IMR-90 (cell line): ENCODE data around the gene TUFM. TPM values are rescaled to one million over a fixed set of nuclear protein-coding genes. Genes with fewer than 3 reads are reported as not detected.

Source experiments
- ATAC-seq: fragments of 200-7000 bp; cut with Tn5 transposase; 2 replicates; pipeline ENCODE4 v1.9.1; 2020; ENCODE audit warnings: low read depth, mild to moderate bottlenecking, moderate library complexity
- BruUV-seq: library from RNA; stranded (reverse); fragments of 400-500 nt; replicated peaks from 2 replicates; lab custom pipeline; 2021; lab: Mats Ljungman, UMichigan
- CTCF ChIA-PET: fragments of 300-600 bp; formaldehyde crosslinking; extraction: SDS; loops from one replicate; lab custom pipeline; 2021; ENCODE audit warnings: antibody characterized with exemption; lab: Yijun Ruan, JAX
- POLR2A ChIA-PET: fragments of 300-600 bp; sonication (Branson Sonifier 250); formaldehyde crosslinking; loops from one replicate; lab custom pipeline; 2022; ENCODE audit warnings: antibody characterized with exemption; ENCODE audit not compliant: unreplicated experiment; lab: Charles Lee
- DNase-seq: peaks from one replicate; pipeline ENCODE4 v3.0.0; 2013
- H2AFZ ChIP-seq: replicated peaks from 2 replicates; pipeline ENCODE3; 2013; ENCODE audit warnings: low read length, mild to moderate bottlenecking; ENCODE audit not compliant: poor library complexity
- H2AK5ac ChIP-seq: 2 replicates; pipeline ENCODE4 v1.6.1; 2013; ENCODE audit warnings: low read depth, low read length, inconsistent platforms
- H2AK9ac ChIP-seq: replicated peaks from 2 replicates; pipeline ENCODE3; 2013; ENCODE audit warnings: mild to moderate bottlenecking, low read depth, low read length, moderate library complexity; ENCODE audit not compliant: poor library complexity
- H2BK120ac ChIP-seq: 2 replicates; pipeline ENCODE4 v1.6.1; 2013; ENCODE audit warnings: low read depth, low read length, inconsistent platforms
- H2BK15ac ChIP-seq: 3 replicates; pipeline ENCODE4 v1.6.1; 2013; ENCODE audit warnings: low read depth, low read length, inconsistent platforms
- H2BK20ac ChIP-seq: 2 replicates; pipeline ENCODE4 v1.6.1; 2013; ENCODE audit warnings: low read depth, mild to moderate bottlenecking, inconsistent platforms, low read length, moderate library complexity
- H2BK5ac ChIP-seq: 2 replicates; pipeline ENCODE4 v1.6.1; 2013; ENCODE audit warnings: mild to moderate bottlenecking, low read depth, low read length, inconsistent platforms; ENCODE audit not compliant: poor library complexity, severe bottlenecking
- H3K14ac ChIP-seq: replicated peaks from 2 replicates; pipeline ENCODE4 v1.6.1; 2013; ENCODE audit warnings: low read depth, low read length, inconsistent platforms
- H3K18ac ChIP-seq: 2 replicates; pipeline ENCODE4 v1.6.1; 2013; ENCODE audit warnings: low read depth, low read length, control low read depth
- H3K23ac ChIP-seq: 2 replicates; pipeline ENCODE4 v1.6.1; 2013; ENCODE audit warnings: low read depth, low read length, inconsistent platforms
- H3K27ac ChIP-seq: 2 replicates; pipeline ENCODE4 v1.5.1; 2013; ENCODE audit warnings: mild to moderate bottlenecking, control low read depth, low read length; ENCODE audit not compliant: insufficient read depth
- H3K27me3 ChIP-seq: 2 replicates; pipeline ENCODE4 v1.6.1; 2013; ENCODE audit warnings: low read length; ENCODE audit not compliant: control insufficient read depth, insufficient read depth
- H3K36me3 ChIP-seq: 2 replicates; pipeline ENCODE4 v1.6.1; 2013; ENCODE audit warnings: low read length, mixed read lengths; ENCODE audit not compliant: control insufficient read depth, insufficient read depth
- H3K4ac ChIP-seq: 2 replicates; pipeline ENCODE4 v1.6.1; 2013; ENCODE audit warnings: low read depth, low read length, inconsistent platforms
- H3K4me1 ChIP-seq: 2 replicates; pipeline ENCODE4 v1.6.1; 2013; ENCODE audit warnings: low read length, mixed read lengths; ENCODE audit not compliant: control insufficient read depth, insufficient read depth
- H3K4me2 ChIP-seq: 2 replicates; pipeline ENCODE4 v1.6.1; 2013; ENCODE audit warnings: low read depth, mild to moderate bottlenecking, control low read depth, low read length, moderate library complexity
- H3K4me3 ChIP-seq: 2 replicates; pipeline ENCODE4 v1.5.1; 2013; ENCODE audit warnings: low read depth, mild to moderate bottlenecking, control low read depth, low read length, moderate library complexity; ENCODE audit not compliant: insufficient read depth
- H3K56ac ChIP-seq: 2 replicates; pipeline ENCODE4 v1.6.1; 2013; ENCODE audit warnings: low read length, inconsistent platforms; ENCODE audit not compliant: insufficient read depth; ENCODE audit errors: extremely low read depth
- H3K79me1 ChIP-seq, 2 experiments: 2 replicates each; pipeline ENCODE4 v1.6.1; 2013; ENCODE audit warnings: low read length in 2 of 2, inconsistent platforms in 1 of 2, low read depth in 1 of 2
- H3K9ac ChIP-seq: 2 replicates; pipeline ENCODE4 v1.6.1; 2013; ENCODE audit warnings: low read depth, low read length, control low read depth
- H3K9me1 ChIP-seq: 2 replicates; pipeline ENCODE4 v1.6.1; 2013; ENCODE audit warnings: low read length, inconsistent platforms; ENCODE audit not compliant: insufficient read depth
- H3K9me3 ChIP-seq: 2 replicates; pipeline ENCODE4 v1.6.1; 2013; ENCODE audit warnings: low read length; ENCODE audit not compliant: control insufficient read depth, insufficient read depth
- H4K20me1 ChIP-seq: 2 replicates; pipeline ENCODE4 v1.6.1; 2013; ENCODE audit warnings: low read length, inconsistent platforms; ENCODE audit not compliant: insufficient read depth
- H4K5ac ChIP-seq: 2 replicates; pipeline ENCODE4 v1.6.1; 2013; ENCODE audit warnings: mild to moderate bottlenecking, low read depth, low read length, control low read depth
- H4K8ac ChIP-seq, 2 experiments: 2 replicates each; pipeline ENCODE4 v1.6.1; 2013; ENCODE audit warnings: low read depth in 2 of 2, low read length in 2 of 2, control low read depth in 1 of 2, inconsistent platforms in 1 of 2
- H4K91ac ChIP-seq: 2 replicates; pipeline ENCODE4 v1.6.1; 2013; ENCODE audit warnings: low read depth, low read length, inconsistent platforms; ENCODE audit not compliant: insufficient read depth
- BHLHE40 ChIP-seq: fragments of 150-350 bp; IDR thresholded peaks from 2 replicates; pipeline ENCODE4 v1.6.1; 2016; ENCODE audit warnings: mild to moderate bottlenecking, low read depth, low read length
- CHD1 ChIP-seq: IDR thresholded peaks from 2 replicates; pipeline ENCODE4 v1.6.1; 2012; ENCODE audit warnings: low read depth, low read length, improper control_type of control experiment
- CTCF ChIP-seq: conservative IDR thresholded peaks from 2 replicates; pipeline ENCODE4 v1.5.1; 2012; ENCODE audit warnings: mild to moderate bottlenecking, low read depth, low read length, improper control_type of control experiment
- FOS ChIP-seq: fragments of 150-350 bp; IDR thresholded peaks from 2 replicates; pipeline ENCODE4 v1.6.1; 2016; ENCODE audit warnings: low read depth, low read length
- MAZ ChIP-seq: IDR thresholded peaks from 2 replicates; pipeline ENCODE4 v1.6.1; 2012; ENCODE audit warnings: low read depth, mild to moderate bottlenecking, low read length, improper control_type of control experiment, moderate library complexity, borderline replicate concordance
- RCOR1 ChIP-seq: IDR thresholded peaks from 2 replicates; pipeline ENCODE4 v1.6.1; 2012; ENCODE audit warnings: mild to moderate bottlenecking, low read length, improper control_type of control experiment; ENCODE audit not compliant: insufficient replicate concordance
- RFX5 ChIP-seq: IDR thresholded peaks from 2 replicates; pipeline ENCODE4 v1.8.0; 2012; ENCODE audit warnings: low read depth, mild to moderate bottlenecking, low read length, moderate library complexity
- USF2 ChIP-seq: fragments of 150-350 bp; IDR thresholded peaks from 2 replicates; pipeline ENCODE4 v1.6.1; 2017; ENCODE audit warnings: mild to moderate bottlenecking, antibody characterized with exemption, low read length, low read depth
- WGBS, 2 experiments: methylation state at CpG; one replicate each; pipeline versions ENCODE4 v1.1.5 to v1.1.7; 2013; ENCODE audit warnings: missing lambda C conversion rate in 2 of 2; ENCODE audit not compliant: insufficient read length in 1 of 2; ENCODE audit errors: extremely low coverage in 2 of 2; 5-methylcytosine and 5-hydroxymethylcytosine counted together
- dilution Hi-C: fragments of 300-500 bp; cut with HindIII; formaldehyde crosslinking; loops from one replicate; pipeline ENCODE4 v1.14.3; 2018; ENCODE audit warnings: low sequenced_read_pairs; ENCODE audit not compliant: unreplicated experiment
- in situ Hi-C: fragments of 300-500 bp; cut with MboI; formaldehyde crosslinking; loops from 3 replicates; pipeline ENCODE4 v1.14.3; 2019; ENCODE audit warnings: low sequenced_read_pairs, inconsistent platforms, mixed read lengths
- intact Hi-C: fragments of 100-400 bp; cut with micrococcal nuclease; formaldehyde crosslinking; loops from 2 replicates; pipeline ENCODE4 v1.10.0; 2022
- polyA plus RNA-seq, 3 experiments: library from polyadenylated mRNA; depleted of rRNA; stranded (reverse); fragments of >200 nt; gene quantifications; 2 replicates each; pipeline ENCODE4 v1.2.3, GENCODE V29; 2012; ENCODE audit warnings: low replicate concordance in 1 of 3
- total RNA-seq: library from RNA; depleted of rRNA; stranded (reverse); fragments of >200 nt; gene quantifications from 2 replicates; pipeline ENCODE4 v1.2.3, GENCODE V29; 2012

The TUFM gene
- total and polyA plus RNA-seq, 2 of the 4 experiments (the other 2 are of a cell fraction) = 80.3 to 126 TPM

- TF ChIP-seq FOS = no peak
Measured at GRCh38 chr16:28883221-28883996, 37.3 kb upstream of the TUFM start (continued).

- no peak overlapping the region for H3K9ac ChIP-seq
- H3K27me3 ChIP-seq = no peaks in the 10 kb centered on the region
- in situ Hi-C loops (no loop called here), intact Hi-C loops (loop anchor here (5.0 kb wide), 1 partner anchor 35 kb away; no protein-coding TSS in a partner anchor), dilution Hi-C loops (no loop called here)
- no peak overlapping the region for H2BK20ac ChIP-seq
- H2BK15ac ChIP-seq = no peak overlapping the region
- H3K9me3 ChIP-seq = no peaks in the 10 kb centered on the region
- no TSS peak for BruUV-seq
- ChIA-PET CTCF (interaction anchor here (0.6 kb wide), 1 partner anchor 43 kb away, joined by 3 read pairs; no protein-coding TSS in a partner anchor), POLR2A (no interaction called here)
- no peak overlapping the region for H4K8ac ChIP-seq
- ATAC-seq (no peak), DNase-seq (no peak)
- no peak overlapping the region for H3K18ac ChIP-seq
- no peak overlapping the region for H3K27ac ChIP-seq
- H4K5ac ChIP-seq = no peak overlapping the region
- no peak overlapping the region for H3K56ac ChIP-seq
- no peak overlapping the region for H3K4me2 ChIP-seq
- H2BK120ac ChIP-seq = no peak overlapping the region
- no peak overlapping the region for H2AK9ac ChIP-seq
- H3K23ac ChIP-seq = no peak overlapping the region
- TF ChIP-seq BHLHE40 (no peak), RCOR1 (no peak), RFX5 (no peak), USF2 (no peak), CHD1 (no peak), CTCF (no peak), MAZ (no peak)
- no peaks in the 10 kb centered on the region for H3K36me3 ChIP-seq
- H2AFZ ChIP-seq = peak overlapping the region; percentile 43
- H3K4me1 ChIP-seq = peaks cover 7% of the 10 kb centered on the region; the same call in 1 of the 2 replicates
- H3K79me1 ChIP-seq = peaks cover 4 to 13% of the 10 kb centered on the region in 2 experiments; a peak in 2 of 4 replicates
- H2AK5ac ChIP-seq = no peak overlapping the region
- H2BK5ac ChIP-seq = no peak overlapping the region
- peaks cover 7% of the 10 kb centered on the region; the same call in 1 of the 2 replicates for H3K9me1 ChIP-seq
- H4K91ac ChIP-seq = no peak overlapping the region
- H3K4me3 ChIP-seq = no peak overlapping the region
- H3K4ac ChIP-seq = no peak overlapping the region
- WGBS, 2 experiments = 38% methylated on average over 10 of the region's 24 CpGs; no CpG with 5 or more reads in 1 of the 2 experiments
- H3K14ac ChIP-seq = no peak overlapping the region
- H4K20me1 ChIP-seq = no peaks in the 10 kb centered on the region
Measured at GRCh38 chr16:28882551-28883160, 36.5 kb upstream of the TUFM start.
